ENCODE measurements around the gene RUVBL1. TPM values are rescaled to one million over a fixed set of nuclear protein-coding genes. Genes with fewer than 3 reads are reported as not detected.
A peak's percentile ranks its signal among the peaks of the same experiment; 100 is the strongest.

The RUVBL1 gene
- total and polyA plus RNA-seq, 2 donors (not counting 1 experiment from before 2014, with no cell fraction given) = 52.3 to 67.2 TPM

DNA sequence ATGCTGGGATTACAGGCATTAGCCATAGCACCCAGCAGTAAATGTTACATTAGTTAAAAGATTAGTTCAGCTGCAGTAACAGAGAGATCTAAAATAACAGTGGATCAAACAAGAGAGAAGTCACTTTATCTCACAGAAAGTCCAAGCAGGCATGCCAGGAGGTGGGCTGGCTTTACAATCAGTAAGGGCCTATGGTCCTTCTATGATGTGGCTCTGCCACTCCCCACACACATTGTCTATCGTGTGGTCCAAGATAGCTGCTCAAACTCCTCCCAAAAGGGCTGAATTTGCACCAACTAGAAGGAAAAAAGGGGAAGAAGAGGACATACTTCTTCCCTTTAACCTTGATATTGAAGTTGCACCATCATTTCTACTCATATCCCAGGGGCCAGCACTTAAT is 4.6 kb upstream of the RUVBL1 start:
- H3K79me2 ChIP-seq (ENCODE audit: control insufficient read depth, insufficient read depth, low read length) = peaks cover 3% of the 10 kb centered on the region
- no peak overlapping the region for H3K9ac ChIP-seq (ENCODE audit: insufficient read depth, low read length)
- no peak overlapping the region for H2AFZ ChIP-seq (ENCODE audit: low read length)
- DNase-seq (ENCODE audit: low read depth in 2 of 2) = no peak
- no peaks in the 10 kb centered on the region for H3K4me1 ChIP-seq (ENCODE audit: control insufficient read depth, extremely low read depth, insufficient read depth, low read length)
- no peak for TF ChIP-seq EZH2 (IDR thresholded peaks at IDR 0.05; ENCODE audit: low read length, missing control alignments)
- TF ChIP-seq, protein P1, sequence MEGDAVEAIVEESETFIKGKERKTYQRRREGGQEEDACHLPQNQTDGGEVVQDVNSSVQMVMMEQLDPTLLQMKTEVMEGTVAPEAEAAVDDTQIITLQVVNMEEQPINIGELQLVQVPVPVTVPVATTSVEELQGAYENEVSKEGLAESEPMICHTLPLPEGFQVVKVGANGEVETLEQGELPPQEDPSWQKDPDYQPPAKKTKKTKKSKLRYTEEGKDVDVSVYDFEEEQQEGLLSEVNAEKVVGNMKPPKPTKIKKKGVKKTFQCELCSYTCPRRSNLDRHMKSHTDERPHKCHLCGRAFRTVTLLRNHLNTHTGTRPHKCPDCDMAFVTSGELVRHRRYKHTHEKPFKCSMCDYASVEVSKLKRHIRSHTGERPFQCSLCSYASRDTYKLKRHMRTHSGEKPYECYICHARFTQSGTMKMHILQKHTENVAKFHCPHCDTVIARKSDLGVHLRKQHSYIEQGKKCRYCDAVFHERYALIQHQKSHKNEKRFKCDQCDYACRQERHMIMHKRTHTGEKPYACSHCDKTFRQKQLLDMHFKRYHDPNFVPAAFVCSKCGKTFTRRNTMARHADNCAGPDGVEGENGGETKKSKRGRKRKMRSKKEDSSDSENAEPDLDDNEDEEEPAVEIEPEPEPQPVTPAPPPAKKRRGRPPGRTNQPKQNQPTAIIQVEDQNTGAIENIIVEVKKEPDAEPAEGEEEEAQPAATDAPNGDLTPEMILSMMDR (conservative IDR thresholded peaks at IDR 0.05 in 1 of 2, IDR thresholded peaks at IDR 0.05 in 1 of 2; ENCODE audit: low read depth in 1 of 2, low read length in 2 of 2) = no peak
- no peaks in the 10 kb centered on the region for H3K9me3 ChIP-seq (ENCODE audit: control insufficient read depth, insufficient read depth, low read depth, low read length)
- no peaks in the 10 kb centered on the region for H3K27me3 ChIP-seq (ENCODE audit: control insufficient read depth, insufficient read depth, low read length)
- H3K4me2 ChIP-seq (ENCODE audit: extremely low read depth, insufficient read depth, low read length) = no peak overlapping the region
- no peaks in the 10 kb centered on the region for H3K36me3 ChIP-seq (ENCODE audit: control insufficient read depth, insufficient read depth, low read length)
- H3K4me3 ChIP-seq (replicated peaks in 1 of 4; ENCODE audit: control extremely low read depth in 1 of 4, insufficient read depth in 1 of 4, low read depth in 3 of 4, low read length in 4 of 4) = no peak overlapping the region
- H3K27ac ChIP-seq (ENCODE audit: insufficient read depth, low read length) = no peak overlapping the region
- H4K20me1 ChIP-seq (ENCODE audit: control insufficient read depth, extremely low read depth, insufficient read depth, low read length) = no peaks in the 10 kb centered on the region

DNA sequence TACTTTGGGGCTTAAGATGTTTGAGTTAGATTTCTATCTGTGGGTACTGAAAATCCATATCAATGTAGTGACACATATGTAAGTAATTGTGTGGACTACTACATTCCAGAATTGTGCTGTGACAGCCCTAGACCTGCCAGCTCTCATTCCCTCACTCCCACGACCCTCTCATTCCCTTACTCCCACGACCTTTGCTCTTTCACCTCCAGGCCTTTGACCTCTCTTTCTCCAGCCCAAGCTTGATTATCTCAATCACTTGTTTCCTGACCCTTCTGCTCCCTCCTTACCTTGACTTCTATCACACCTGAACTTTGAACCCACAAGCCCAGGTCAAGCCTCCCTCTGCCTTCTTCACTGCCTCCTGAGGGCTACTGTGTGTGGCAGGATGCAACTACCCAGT is 3.6 kb upstream of the RUVBL1 start:
- H2AFZ ChIP-seq (ENCODE audit: low read length) = no peak overlapping the region
- no peak overlapping the region for H3K4me2 ChIP-seq (ENCODE audit: extremely low read depth, insufficient read depth, low read length)
- H3K9ac ChIP-seq (ENCODE audit: insufficient read depth, low read length) = no peak overlapping the region
- no peak overlapping the region for H3K27ac ChIP-seq (ENCODE audit: insufficient read depth, low read length)
- no peaks in the 10 kb centered on the region for H4K20me1 ChIP-seq (ENCODE audit: control insufficient read depth, extremely low read depth, insufficient read depth, low read length)
- TF ChIP-seq, protein P1 (conservative IDR thresholded peaks at IDR 0.05 in 1 of 2, IDR thresholded peaks at IDR 0.05 in 1 of 2; ENCODE audit: low read depth in 1 of 2, low read length in 2 of 2) = no peak
- TF ChIP-seq EZH2 (IDR thresholded peaks at IDR 0.05; ENCODE audit: low read length, missing control alignments) = no peak
- peaks cover 13% of the 10 kb centered on the region for H3K79me2 ChIP-seq (ENCODE audit: control insufficient read depth, insufficient read depth, low read length)
- peaks cover 3% of the 10 kb centered on the region for H3K4me1 ChIP-seq (ENCODE audit: control insufficient read depth, extremely low read depth, insufficient read depth, low read length)
- no peak overlapping the region for H3K4me3 ChIP-seq (replicated peaks in 1 of 4; ENCODE audit: control extremely low read depth in 1 of 4, insufficient read depth in 1 of 4, low read depth in 3 of 4, low read length in 4 of 4)
- DNase-seq (ENCODE audit: low read depth in 2 of 2) = no peak
- no peaks in the 10 kb centered on the region for H3K36me3 ChIP-seq (ENCODE audit: control insufficient read depth, insufficient read depth, low read length)
- H3K9me3 ChIP-seq (ENCODE audit: control insufficient read depth, insufficient read depth, low read depth, low read length) = no peaks in the 10 kb centered on the region
- H3K27me3 ChIP-seq (ENCODE audit: control insufficient read depth, insufficient read depth, low read length) = no peaks in the 10 kb centered on the region

DNA sequence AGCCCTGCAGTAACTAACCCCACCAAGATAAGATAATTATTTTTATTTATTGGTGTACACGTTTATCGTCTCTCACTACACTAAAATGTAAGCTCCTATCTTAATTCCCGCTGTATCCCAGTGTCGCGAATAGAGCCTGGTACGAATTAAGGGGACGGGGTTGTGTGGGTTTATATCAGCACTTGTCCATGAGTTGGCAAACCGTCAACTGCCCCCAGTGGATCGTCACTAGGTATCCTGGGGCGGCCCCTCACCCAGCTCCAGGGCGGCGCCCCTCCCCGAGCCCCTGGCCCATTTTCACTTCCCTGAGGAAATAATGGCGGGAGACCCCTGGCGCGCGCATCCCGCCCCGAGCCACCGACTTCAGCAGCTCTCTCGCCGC is 465 bp downstream of the RUVBL1 start:
- peak overlapping the region; percentile 92 to 97 (median 94) for H3K4me3 ChIP-seq (replicated peaks in 1 of 4; ENCODE audit: control extremely low read depth in 1 of 4, insufficient read depth in 1 of 4, low read depth in 3 of 4, low read length in 4 of 4)
- H3K9ac ChIP-seq (ENCODE audit: insufficient read depth, low read length) = peak overlapping the region; percentile 92
- H2AFZ ChIP-seq (ENCODE audit: low read length) = peak overlapping the region; percentile 97
- H4K20me1 ChIP-seq (ENCODE audit: control insufficient read depth, extremely low read depth, insufficient read depth, low read length) = no peaks in the 10 kb centered on the region
- H3K79me2 ChIP-seq (ENCODE audit: control insufficient read depth, insufficient read depth, low read length) = peaks cover 17% of the 10 kb centered on the region
- H3K27ac ChIP-seq (ENCODE audit: insufficient read depth, low read length) = peak overlapping the region; percentile 94
- no peak for DNase-seq (ENCODE audit: low read depth in 2 of 2)
- H3K4me2 ChIP-seq (ENCODE audit: extremely low read depth, insufficient read depth, low read length) = peak overlapping the region; percentile 99
- no peaks in the 10 kb centered on the region for H3K36me3 ChIP-seq (ENCODE audit: control insufficient read depth, insufficient read depth, low read length)
- no peaks in the 10 kb centered on the region for H3K9me3 ChIP-seq (ENCODE audit: control insufficient read depth, insufficient read depth, low read depth, low read length)
- peaks cover 3% of the 10 kb centered on the region for H3K4me1 ChIP-seq (ENCODE audit: control insufficient read depth, extremely low read depth, insufficient read depth, low read length)
- no peaks in the 10 kb centered on the region for H3K27me3 ChIP-seq (ENCODE audit: control insufficient read depth, insufficient read depth, low read length)
- TF ChIP-seq EZH2 (IDR thresholded peaks at IDR 0.05; ENCODE audit: low read length, missing control alignments) = no peak
- TF ChIP-seq, protein P1 (conservative IDR thresholded peaks at IDR 0.05 in 1 of 2, IDR thresholded peaks at IDR 0.05 in 1 of 2; ENCODE audit: low read depth in 1 of 2, low read length in 2 of 2) = no peak

Data from fibroblast of lung (primary cell).